GM12878 (cell line): ENCODE measurements around the gene DCP1B. TPM values are rescaled to one million over a fixed set of nuclear protein-coding genes. Genes with fewer than 3 reads are reported as not detected.

Source experiments
- BMI1 ChIP-seq: fragments of 450-650 bp; IDR thresholded peaks from 2 replicates; pipeline ENCODE4 v1.6.1; 2016; ENCODE audit warnings: mild to moderate bottlenecking, moderate library complexity, borderline replicate concordance
- EGR1 ChIP-seq, 2 experiments: IDR thresholded peaks; 1 replicate in 1 of 2; 2 replicates in 1 of 2; pipeline ENCODE4 v1.6.1; 2011 to 2012; ENCODE audit warnings: low read depth in 2 of 2, low read length in 2 of 2, borderline replicate concordance in 1 of 2, mild to moderate bottlenecking in 1 of 2, moderate library complexity in 1 of 2
- MEF2B ChIP-seq: fragments of 450-650 bp; IDR thresholded peaks from 2 replicates; pipeline ENCODE4 v1.6.1; 2018; ENCODE audit warnings: mild to moderate bottlenecking, moderate library complexity; ENCODE audit not compliant: partially characterized antibody, poor library complexity, severe bottlenecking
- SRF ChIP-seq, 2 experiments: IDR thresholded peaks; 2 replicates each; pipeline ENCODE4 v1.6.1; 2011; ENCODE audit warnings: low read depth in 2 of 2, low read length in 2 of 2, mild to moderate bottlenecking in 1 of 2, moderate library complexity in 1 of 2
- polyA plus RNA-seq, 11 experiments: library from polyadenylated mRNA; depleted of rRNA in 4 of 11; unstranded in 6 of 11; stranded (reverse) in 5 of 11; fragments of >200 nt; fragmentation: Nextera tagmentation in 4 of 11; fragmentation: Illumina TruSeq in 1 of 11; extraction: Ambion mirVana in 4 of 11; extraction: Trizol in 1 of 11; gene quantifications; 1 replicate in 1 of 11; 2 replicates in 10 of 11; pipeline versions ENCODE4 v1.2.1 to v1.2.3, GENCODE V29; 2011 to 2016; ENCODE audit warnings: inconsistent platforms in 2 of 11, missing spikeins in 2 of 11, low read depth in 1 of 11
- total RNA-seq, 4 experiments: library from RNA; depleted of rRNA in 3 of 4; stranded (reverse); fragments of >200 nt in 3 of 4; fragmentation: Illumina TruSeq in 1 of 4; extraction: Trizol in 1 of 4; gene quantifications; 2 replicates each; pipeline versions ENCODE4 v1.2.1 to v1.2.3, GENCODE V29; 2013 to 2021
- TF ChIP-seq, protein P1 (sequence below): IDR thresholded peaks from 2 replicates; pipeline ENCODE4 v1.6.1; 2011; ENCODE audit warnings: borderline replicate concordance, low read depth, mild to moderate bottlenecking, moderate library complexity, low read length; ENCODE audit not compliant: insufficient read depth, poor library complexity, severe bottlenecking
- TF ChIP-seq, protein P2 (sequence below): fragments of 450-650 bp; IDR thresholded peaks from 2 replicates; pipeline ENCODE4 v1.6.1; 2017; ENCODE audit warnings: mild to moderate bottlenecking, moderate library complexity

The DCP1B gene
- total and polyA plus RNA-seq, 10 of the 15 experiments (the other 5 are each of a cell fraction or from before 2014, with no cell fraction given): 1.3 to 23.4 (median 15.3) TPM

DNA sequence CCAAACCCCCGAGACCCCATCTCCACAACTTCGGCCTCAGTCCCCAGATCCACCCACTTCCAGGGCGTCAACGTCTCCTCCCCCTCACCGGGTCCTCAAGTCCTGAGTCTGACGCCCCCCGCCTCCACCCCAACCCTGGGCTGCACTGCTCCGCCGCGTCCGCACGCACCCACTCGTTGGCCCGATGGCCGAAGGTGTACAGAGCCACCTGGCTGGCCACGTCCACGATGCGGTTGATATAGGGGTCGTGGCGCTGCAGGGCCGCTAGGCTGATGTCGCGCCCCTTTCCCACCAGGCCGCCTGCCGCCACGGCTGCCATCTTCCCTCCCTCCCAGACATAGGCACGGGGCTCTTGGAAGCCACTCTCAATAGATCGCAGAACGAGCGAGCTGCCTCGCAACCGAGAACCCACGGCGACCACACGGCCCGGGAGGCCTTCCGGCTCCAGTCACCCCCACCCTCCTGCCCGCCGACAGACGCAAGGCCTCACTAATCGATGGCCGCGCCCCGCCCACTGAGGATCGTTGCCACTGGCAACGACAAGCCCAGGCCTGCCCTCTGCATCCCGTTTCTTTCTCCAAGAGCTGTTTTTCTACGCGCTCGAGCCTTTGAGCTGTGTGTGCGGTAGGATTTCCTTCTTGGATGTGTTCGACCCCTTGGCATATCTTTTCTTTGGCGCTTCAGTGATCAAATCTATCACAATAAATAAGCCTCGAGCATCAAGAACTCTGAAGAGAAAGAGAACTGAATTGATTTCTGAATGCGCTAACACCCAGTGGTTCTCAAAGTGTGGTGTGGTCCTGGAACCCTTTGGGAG, at the start of gene DCP1B (continued):
- TF ChIP-seq EGR1 (IDR thresholded peaks at IDR 0.05; ENCODE audit: borderline replicate concordance in 1 of 2, low read depth in 2 of 2, low read length in 2 of 2) (peak; percentile 78 to 95), SRF (IDR thresholded peaks at IDR 0.05; ENCODE audit: low read depth in 2 of 2, low read length in 2 of 2) (peak; percentile 83 to 97), MEF2B (peak; percentile 48), BMI1 (peak; percentile 97)
- TF ChIP-seq, protein P1, sequence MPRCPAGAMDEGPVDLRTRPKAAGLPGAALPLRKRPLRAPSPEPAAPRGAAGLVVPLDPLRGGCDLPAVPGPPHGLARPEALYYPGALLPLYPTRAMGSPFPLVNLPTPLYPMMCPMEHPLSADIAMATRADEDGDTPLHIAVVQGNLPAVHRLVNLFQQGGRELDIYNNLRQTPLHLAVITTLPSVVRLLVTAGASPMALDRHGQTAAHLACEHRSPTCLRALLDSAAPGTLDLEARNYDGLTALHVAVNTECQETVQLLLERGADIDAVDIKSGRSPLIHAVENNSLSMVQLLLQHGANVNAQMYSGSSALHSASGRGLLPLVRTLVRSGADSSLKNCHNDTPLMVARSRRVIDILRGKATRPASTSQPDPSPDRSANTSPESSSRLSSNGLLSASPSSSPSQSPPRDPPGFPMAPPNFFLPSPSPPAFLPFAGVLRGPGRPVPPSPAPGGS: no peak
- TF ChIP-seq, protein P2, sequence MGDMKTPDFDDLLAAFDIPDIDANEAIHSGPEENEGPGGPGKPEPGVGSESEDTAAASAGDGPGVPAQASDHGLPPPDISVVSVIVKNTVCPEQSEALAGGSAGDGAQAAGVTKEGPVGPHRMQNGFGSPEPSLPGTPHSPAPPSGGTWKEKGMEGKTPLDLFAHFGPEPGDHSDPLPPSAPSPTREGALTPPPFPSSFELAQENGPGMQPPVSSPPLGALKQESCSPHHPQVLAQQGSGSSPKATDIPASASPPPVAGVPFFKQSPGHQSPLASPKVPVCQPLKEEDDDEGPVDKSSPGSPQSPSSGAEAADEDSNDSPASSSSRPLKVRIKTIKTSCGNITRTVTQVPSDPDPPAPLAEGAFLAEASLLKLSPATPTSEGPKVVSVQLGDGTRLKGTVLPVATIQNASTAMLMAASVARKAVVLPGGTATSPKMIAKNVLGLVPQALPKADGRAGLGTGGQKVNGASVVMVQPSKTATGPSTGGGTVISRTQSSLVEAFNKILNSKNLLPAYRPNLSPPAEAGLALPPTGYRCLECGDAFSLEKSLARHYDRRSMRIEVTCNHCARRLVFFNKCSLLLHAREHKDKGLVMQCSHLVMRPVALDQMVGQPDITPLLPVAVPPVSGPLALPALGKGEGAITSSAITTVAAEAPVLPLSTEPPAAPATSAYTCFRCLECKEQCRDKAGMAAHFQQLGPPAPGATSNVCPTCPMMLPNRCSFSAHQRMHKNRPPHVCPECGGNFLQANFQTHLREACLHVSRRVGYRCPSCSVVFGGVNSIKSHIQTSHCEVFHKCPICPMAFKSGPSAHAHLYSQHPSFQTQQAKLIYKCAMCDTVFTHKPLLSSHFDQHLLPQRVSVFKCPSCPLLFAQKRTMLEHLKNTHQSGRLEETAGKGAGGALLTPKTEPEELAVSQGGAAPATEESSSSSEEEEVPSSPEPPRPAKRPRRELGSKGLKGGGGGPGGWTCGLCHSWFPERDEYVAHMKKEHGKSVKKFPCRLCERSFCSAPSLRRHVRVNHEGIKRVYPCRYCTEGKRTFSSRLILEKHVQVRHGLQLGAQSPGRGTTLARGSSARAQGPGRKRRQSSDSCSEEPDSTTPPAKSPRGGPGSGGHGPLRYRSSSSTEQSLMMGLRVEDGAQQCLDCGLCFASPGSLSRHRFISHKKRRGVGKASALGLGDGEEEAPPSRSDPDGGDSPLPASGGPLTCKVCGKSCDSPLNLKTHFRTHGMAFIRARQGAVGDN: peak; percentile 62
